HUES64 (cell line): ENCODE measurements around the gene ATXN7.
A peak's percentile ranks its signal among the peaks of the same experiment; 100 is the strongest.

Source experiments
- H3K27ac ChIP-seq: 2 replicates; pipeline ENCODE4 v1.7.0; 2013; ENCODE audit warnings: low read depth, low read length, inconsistent platforms
- H3K27me3 ChIP-seq: 2 replicates; pipeline ENCODE4 v1.6.1; 2013; ENCODE audit warnings: mild to moderate bottlenecking, low read length; ENCODE audit not compliant: insufficient read depth
- H3K36me3 ChIP-seq: 2 replicates; pipeline ENCODE4 v1.6.1; 2013; ENCODE audit warnings: mild to moderate bottlenecking, low read length; ENCODE audit not compliant: insufficient read depth
- H3K4me1 ChIP-seq: 2 replicates; pipeline ENCODE4 v1.6.1; 2013; ENCODE audit warnings: mild to moderate bottlenecking, low read length, moderate library complexity; ENCODE audit not compliant: insufficient read depth
- H3K4me3 ChIP-seq: 2 replicates; pipeline ENCODE4 v1.5.1; 2013; ENCODE audit warnings: mild to moderate bottlenecking, low read length, moderate library complexity
- H3K9ac ChIP-seq: 2 replicates; pipeline ENCODE4 v1.6.1; 2013; ENCODE audit warnings: mild to moderate bottlenecking, low read depth, low read length
- H3K9me3 ChIP-seq: 2 replicates; pipeline ENCODE4 v1.6.1; 2013; ENCODE audit warnings: low read depth, low read length; ENCODE audit not compliant: insufficient read depth
- WGBS: fragments of 150-250, 120-280 bp; methylation state at CpG from one replicate; pipeline ENCODE4 v1.1.7; 2013; ENCODE audit warnings: missing lambda C conversion rate; 5-methylcytosine and 5-hydroxymethylcytosine counted together

Gene ATXN7

DNA sequence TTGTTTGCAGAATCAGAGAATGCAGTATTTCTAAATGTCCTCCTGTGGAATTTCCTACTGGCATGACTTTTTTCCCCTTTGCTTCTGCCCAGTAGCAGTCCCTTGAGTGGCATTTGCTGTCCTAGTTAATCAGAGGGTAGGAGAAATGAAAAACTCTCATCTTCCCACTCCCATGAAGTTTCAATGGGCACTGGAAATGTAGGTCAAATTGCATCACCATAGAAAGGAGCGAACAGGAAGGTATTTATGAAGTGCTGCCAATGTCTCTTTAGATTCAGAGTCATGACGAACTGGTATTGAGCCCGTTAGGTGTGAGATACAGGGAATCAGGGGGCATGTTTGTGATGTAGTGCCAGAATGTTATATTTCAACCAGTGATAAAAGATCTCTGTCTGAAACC is 23.2 kb downstream of the ATXN7 start:
- H3K4me3 ChIP-seq: no peak overlapping the region
- WGBS: 94% methylated on average over 3 of the region's 3 CpGs
- no peak overlapping the region for H3K27ac ChIP-seq
- no peaks in the 10 kb centered on the region for H3K27me3 ChIP-seq
- H3K9ac ChIP-seq: no peak overlapping the region
- peaks cover 12% of the 10 kb centered on the region; the same call in 1 of the 2 replicates for H3K4me1 ChIP-seq
- no peaks in the 10 kb centered on the region for H3K36me3 ChIP-seq
- H3K9me3 ChIP-seq: no peaks in the 10 kb centered on the region

DNA sequence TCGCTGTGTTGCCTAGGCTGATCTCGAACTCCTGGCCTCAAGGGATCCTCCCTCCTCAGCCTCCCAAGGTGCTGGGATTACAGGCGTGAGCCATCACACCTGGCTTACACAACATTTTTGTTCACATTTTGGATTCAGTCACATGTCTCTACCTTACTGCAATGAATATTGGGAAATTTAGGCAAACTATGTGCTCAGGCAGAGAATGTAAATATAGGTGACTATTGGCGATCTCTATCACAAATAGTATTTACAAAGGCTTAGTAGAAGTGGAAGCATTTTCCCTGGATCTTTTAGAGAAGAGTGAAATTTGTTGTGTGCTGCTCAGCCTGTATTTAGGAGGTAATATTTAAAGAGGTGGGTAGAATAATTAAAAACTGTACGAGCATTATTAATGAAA is 27.9 kb downstream of the ATXN7 start:
- 88% methylated on average over 5 of the region's 5 CpGs for WGBS
- H3K27ac ChIP-seq: no peak overlapping the region

DNA sequence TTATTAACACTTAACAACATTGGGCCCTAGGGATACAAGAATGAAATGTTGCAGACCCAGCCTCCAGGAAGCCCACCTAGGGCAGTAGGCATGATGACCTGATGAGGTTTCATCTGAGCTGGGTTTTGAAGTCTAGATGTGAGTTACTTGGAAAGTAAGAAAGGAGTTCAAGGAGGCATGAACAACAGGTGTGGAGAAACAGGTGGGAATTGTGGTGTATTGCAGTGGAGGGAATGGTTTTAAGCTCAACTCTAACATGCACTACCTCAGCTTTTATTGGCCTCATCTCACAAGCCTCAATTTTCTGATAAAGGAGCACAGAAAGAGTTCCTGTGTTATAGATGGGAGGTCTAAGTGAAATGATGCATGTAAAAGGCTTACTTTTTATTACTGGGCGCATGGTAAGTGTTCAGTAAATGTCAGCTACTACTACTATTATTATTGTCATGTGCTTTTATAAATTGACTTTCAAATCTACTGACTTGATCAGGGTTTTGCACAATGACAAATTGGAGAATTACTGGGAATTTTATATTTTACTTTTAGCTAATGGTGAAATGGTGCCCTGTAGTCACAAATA is 29.2 kb downstream of the ATXN7 start:
- no peak overlapping the region for H3K27ac ChIP-seq
- WGBS: no CpG with 5 or more reads among the region's 1 CpG
- H3K4me1 ChIP-seq: peaks cover 16% of the 10 kb centered on the region
- H3K4me3 ChIP-seq: no peak overlapping the region
- H3K9me3 ChIP-seq: no peaks in the 10 kb centered on the region
- H3K9ac ChIP-seq: no peak overlapping the region
- no peaks in the 10 kb centered on the region for H3K27me3 ChIP-seq
- no peaks in the 10 kb centered on the region for H3K36me3 ChIP-seq

More for the DNA sequence above, 27.9 kb downstream of the ATXN7 start:
- no peak overlapping the region for H3K9ac ChIP-seq
- H3K4me3 ChIP-seq: no peak overlapping the region
- no peaks in the 10 kb centered on the region for H3K27me3 ChIP-seq
- no peaks in the 10 kb centered on the region for H3K36me3 ChIP-seq
- peaks cover 20% of the 10 kb centered on the region for H3K4me1 ChIP-seq
- H3K9me3 ChIP-seq: no peaks in the 10 kb centered on the region

DNA sequence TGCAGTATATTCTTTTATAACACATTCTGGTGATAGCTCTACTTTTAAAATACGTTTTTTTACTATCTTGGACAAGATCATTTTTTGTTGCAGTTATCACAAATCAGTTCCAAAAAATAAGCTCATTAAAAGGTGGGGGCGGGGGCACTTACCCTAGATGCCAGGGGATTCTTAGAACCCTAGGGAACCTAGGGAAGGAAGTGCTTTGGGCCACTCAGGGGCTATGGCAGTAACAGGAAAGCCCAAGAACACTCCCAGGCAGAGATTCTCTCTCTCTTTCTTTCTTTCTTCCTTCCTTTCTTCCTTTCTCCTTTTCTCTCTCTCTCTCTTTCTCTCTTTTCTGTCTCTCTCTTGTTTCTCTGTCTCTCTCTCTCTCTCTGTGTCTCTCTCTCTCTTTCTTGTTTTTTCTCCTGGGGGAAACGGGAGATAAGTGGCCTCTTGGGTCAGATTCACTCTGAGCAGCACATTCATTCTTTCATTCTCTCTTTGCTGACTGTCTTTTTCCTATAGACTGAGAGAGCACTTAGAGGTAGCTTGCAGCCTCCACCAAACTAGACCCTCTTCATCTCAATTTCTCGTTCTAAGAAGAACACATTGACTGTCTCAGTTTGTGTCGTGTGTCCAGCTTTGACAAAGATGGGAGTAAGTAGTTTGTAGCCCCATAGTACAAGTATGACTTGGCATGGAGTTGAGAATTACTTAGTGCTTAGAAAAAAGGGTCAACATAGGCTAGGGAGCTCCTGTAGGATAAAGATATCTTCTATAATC is 31.9 kb downstream of the ATXN7 start:
- H3K9me3 ChIP-seq: no peaks in the 10 kb centered on the region
- no peaks in the 10 kb centered on the region for H3K27me3 ChIP-seq
- H3K4me1 ChIP-seq: peaks cover 16% of the 10 kb centered on the region
- H3K36me3 ChIP-seq: peaks cover 17% of the 10 kb centered on the region
- H3K9ac ChIP-seq: 0 out of 2 replicates have a peak overlapping the region, but pooled peaks have one; percentile 27
- 85% methylated on average over 5 of the region's 5 CpGs for WGBS
- no peak overlapping the region for H3K27ac ChIP-seq
- no peak overlapping the region for H3K4me3 ChIP-seq

DNA sequence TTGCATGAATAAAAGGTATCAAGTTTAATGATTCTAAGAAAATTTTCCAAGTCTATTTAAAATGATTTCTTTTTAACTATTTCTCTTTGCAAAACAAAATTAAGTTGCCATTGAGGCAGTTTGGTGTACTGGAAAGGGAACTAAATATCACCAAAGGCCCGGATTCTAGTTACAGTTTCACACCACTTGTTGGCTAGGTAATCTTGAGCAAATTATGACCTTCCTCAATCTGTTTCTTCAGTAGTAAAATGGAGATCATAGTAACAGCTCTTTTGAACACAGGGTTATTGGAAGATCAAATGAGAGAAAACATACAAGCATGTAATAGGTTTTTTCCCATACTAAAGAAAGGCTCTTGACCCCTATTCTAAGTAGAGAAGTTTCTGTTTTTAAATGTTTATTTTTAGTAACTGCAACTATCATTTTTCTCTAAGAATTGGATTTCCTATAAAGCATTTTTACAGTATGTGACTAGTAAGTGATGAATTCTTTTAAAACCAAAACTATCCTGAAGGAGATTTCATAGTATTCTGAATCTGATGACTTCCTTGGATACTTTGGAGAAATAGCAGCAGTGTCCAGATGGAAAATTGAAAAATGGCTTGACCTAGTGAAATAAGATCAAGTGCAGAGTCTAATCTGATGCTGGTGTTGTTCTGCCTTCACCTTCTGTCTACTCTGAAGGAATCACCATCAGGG is 32.8 kb downstream of the ATXN7 start:
- no peaks in the 10 kb centered on the region for H3K9me3 ChIP-seq
- WGBS: 92% methylated on average over 1 of the region's 1 CpG
- no peak overlapping the region for H3K9ac ChIP-seq
- peaks cover 16% of the 10 kb centered on the region for H3K4me1 ChIP-seq
- H3K27me3 ChIP-seq: no peaks in the 10 kb centered on the region
- peaks cover 24% of the 10 kb centered on the region for H3K36me3 ChIP-seq
- H3K4me3 ChIP-seq: no peak overlapping the region
- no peak overlapping the region for H3K27ac ChIP-seq

DNA sequence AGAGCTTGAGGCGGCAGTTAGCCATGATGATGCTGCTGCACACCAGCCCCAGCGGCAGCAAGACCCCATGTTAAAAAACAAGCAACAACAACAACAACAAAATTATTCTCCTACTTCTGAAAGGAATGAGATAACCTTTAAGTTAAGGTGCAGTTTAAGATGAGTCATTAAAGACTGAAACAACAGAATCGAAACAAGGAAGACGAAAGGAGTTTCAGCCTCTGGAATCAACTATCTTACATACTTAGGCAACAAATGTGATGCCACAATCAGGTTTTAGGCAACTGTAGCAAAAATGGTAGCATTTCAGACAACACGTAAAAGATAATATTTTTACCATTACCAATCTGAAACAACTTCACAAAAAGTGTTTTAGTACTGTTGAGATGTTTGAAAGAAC is 36.3 kb downstream of the ATXN7 start:
- Histone ChIP-seq H3K9ac (no peak overlapping the region), H3K9me3 (no peaks in the 10 kb centered on the region), H3K27ac (no peak overlapping the region), H3K4me3 (no peak overlapping the region), H3K27me3 (no peaks in the 10 kb centered on the region), H3K36me3 (peaks cover 35% of the 10 kb centered on the region), H3K4me1 (peaks cover 8% of the 10 kb centered on the region)
- 97% methylated on average over 5 of the region's 5 CpGs for WGBS

DNA sequence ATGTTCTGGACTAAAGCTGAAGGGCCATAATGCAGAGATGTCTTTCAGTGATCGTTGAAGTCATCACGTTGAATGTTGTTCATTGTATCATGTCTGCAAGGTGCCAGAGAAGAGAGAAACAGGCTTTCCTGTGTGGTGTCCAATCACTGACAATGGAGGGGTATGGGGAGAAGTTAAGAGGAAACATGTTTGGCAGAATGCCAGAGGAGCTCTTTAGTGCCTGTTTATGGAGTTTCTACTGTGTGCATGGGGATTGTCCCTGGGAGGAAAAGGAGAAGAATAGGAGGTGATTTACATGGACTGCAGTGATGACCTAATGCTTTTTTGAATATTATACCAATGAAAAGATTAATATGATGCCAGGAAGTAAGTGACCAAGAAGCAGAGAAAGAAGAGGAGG is 36.8 kb downstream of the ATXN7 start:
- no peak overlapping the region for H3K27ac ChIP-seq
- no peak overlapping the region for H3K4me3 ChIP-seq
- WGBS: 93% methylated on average over 2 of the region's 2 CpGs
- H3K4me1 ChIP-seq: peaks cover 5% of the 10 kb centered on the region
- H3K9ac ChIP-seq: no peak overlapping the region
- H3K27me3 ChIP-seq: no peaks in the 10 kb centered on the region
- H3K36me3 ChIP-seq: peaks cover 35% of the 10 kb centered on the region
- H3K9me3 ChIP-seq: no peaks in the 10 kb centered on the region

DNA sequence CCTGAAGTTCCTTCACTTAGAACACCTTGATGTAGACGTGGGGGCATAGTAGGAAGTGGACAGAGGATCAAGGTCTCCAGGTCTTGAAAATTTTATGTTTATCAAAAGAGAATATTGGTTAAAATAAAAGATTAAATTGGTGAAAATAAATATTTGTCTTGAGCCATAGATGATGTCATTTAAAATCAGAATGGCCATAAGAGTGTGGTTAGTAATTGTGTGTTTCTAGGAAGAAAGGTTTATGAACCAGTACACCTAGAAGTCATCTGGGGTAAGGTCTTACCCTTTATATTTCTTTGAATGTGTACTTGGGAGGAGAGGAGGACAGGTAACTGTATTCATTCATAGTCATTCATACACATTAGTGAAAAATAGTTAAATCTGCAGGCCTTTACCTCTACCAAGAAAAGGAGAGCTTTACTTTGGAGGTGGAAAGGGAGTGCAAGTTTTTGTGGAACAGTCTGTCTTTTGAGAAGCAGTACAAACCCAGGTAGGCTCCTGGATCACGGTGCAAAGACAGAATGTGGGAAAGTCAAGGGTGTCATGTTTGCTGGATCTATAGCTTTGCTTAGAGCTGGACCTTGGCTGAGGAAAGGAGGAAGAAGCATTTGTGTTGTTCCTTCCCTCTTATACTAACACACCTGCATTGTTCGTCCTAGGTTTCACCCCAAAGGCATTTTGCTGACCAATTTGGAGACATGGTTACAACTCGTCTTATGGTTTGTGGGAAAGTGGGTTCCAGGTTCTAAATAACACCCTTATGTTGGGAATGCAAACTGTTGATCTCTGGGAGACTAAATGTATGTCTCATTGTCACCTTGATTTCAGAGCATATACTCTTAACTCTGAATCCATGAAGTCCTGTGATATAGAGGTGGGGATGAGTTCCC is 42.3 kb downstream of the ATXN7 start:
- WGBS: 95% methylated on average over 4 of the region's 4 CpGs
- Histone ChIP-seq H3K36me3 (0 out of 2 replicates have a peak, but pooled peaks cover 15% of the 10 kb centered on the region), H3K9ac (no peak overlapping the region)

DNA sequence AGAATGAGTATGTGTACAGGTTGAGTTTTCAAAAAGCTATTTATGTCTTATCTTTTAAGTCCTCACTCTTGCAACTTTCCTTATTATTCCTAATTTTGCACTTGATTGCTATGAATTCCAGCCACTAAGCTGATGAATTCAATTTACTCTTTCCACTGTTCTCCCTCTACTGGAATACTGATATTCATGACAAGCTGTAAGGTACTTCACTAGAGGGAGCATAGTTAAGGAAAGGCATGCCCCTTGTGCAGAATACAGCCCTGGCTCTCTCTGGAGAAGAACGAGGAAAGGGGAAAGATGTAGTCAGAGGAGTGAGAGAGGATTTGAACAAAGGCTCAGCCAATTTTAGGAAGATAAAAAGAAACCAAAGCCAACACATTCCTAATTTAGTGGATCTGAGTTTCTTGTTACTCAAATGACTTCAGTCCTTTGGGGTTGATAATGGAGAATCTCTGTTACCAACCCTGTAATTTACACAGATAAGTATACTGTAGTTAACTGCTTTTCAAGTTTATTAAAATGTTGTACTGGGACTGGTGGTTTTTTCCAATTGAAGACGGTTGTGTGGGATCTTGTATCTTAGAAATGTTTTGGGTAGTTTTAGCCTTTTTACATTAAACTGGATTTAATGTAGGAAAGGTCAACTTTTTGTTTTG is 44.5 kb downstream of the ATXN7 start:
- H3K27me3 ChIP-seq: peaks cover 7% of the 10 kb centered on the region; the same call in 1 of the 2 replicates
- no peak overlapping the region for H3K27ac ChIP-seq
- H3K9me3 ChIP-seq: no peaks in the 10 kb centered on the region
- no peak overlapping the region for H3K4me3 ChIP-seq
- WGBS: 78% methylated on average over 2 of the region's 2 CpGs
- H3K4me1 ChIP-seq: peaks cover 11% of the 10 kb centered on the region; the same call in 1 of the 2 replicates
- H3K9ac ChIP-seq: no peak overlapping the region
- 0 out of 2 replicates have a peak, but pooled peaks cover 8% of the 10 kb centered on the region for H3K36me3 ChIP-seq

More for the DNA sequence above, 42.3 kb downstream of the ATXN7 start:
- no peaks in the 10 kb centered on the region for H3K9me3 ChIP-seq
- no peak overlapping the region for H3K4me3 ChIP-seq
- H3K27ac ChIP-seq: no peak overlapping the region
- peaks cover 5% of the 10 kb centered on the region; the same call in 1 of the 2 replicates for H3K27me3 ChIP-seq
- peaks cover 5% of the 10 kb centered on the region; the same call in 1 of the 2 replicates for H3K4me1 ChIP-seq

DNA sequence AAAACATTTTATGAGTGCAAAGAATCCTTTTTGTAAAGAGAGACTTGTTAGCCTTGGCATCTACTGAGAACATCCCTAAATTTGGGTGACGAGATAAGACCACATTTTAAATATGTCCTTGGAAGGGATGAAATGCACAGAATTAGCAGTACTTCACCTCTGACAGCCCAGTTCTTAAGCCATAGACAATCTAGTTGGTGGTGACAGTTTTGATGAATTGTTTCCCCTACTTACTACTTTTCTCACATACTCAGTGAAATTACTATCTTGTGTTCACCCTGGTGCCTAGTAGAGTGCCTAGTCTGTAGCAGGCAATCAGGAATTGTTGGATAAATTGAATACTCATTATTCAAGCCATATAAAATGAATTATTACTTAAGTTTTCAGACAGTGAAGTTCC is 45.1 kb downstream of the ATXN7 start:
- Histone ChIP-seq H3K36me3 (0 out of 2 replicates have a peak, but pooled peaks cover 4% of the 10 kb centered on the region), H3K9me3 (no peaks in the 10 kb centered on the region), H3K4me3 (no peak overlapping the region), H3K27me3 (peaks cover 12% of the 10 kb centered on the region; the same call in 1 of the 2 replicates), H3K27ac (no peak overlapping the region), H3K9ac (no peak overlapping the region), H3K4me1 (peaks cover 16% of the 10 kb centered on the region; the same call in 1 of the 2 replicates)
- WGBS: 100% methylated on average over 1 of the region's 1 CpG
